Stimulated activated CD4-positive, alpha-beta T cell treated with anti-CD3 and anti-CD28 coated beads, Interleukin-12 subunit alpha, Interleukin-12 subunit beta, amount 100 ng/mL, for 24 hours (primary cell): ENCODE measurements around the gene TAS2R4.
A peak's percentile ranks its signal among the peaks of the same experiment; 100 is the strongest.
"Not testable (repeated sequence)": the region's sequence is repeated elsewhere in the genome, so short reads cannot be mapped to it uniquely, and the experiment has no call there.

ENCODE experiments used
- DNase-seq, 2 experiments: peaks; one replicate each; pipeline ENCODE4 v3.0.0-alpha.2; 2020; ENCODE audit warnings: low read depth in 2 of 2

Gene TAS2R4, protein sequence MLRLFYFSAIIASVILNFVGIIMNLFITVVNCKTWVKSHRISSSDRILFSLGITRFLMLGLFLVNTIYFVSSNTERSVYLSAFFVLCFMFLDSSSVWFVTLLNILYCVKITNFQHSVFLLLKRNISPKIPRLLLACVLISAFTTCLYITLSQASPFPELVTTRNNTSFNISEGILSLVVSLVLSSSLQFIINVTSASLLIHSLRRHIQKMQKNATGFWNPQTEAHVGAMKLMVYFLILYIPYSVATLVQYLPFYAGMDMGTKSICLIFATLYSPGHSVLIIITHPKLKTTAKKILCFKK

DNA sequence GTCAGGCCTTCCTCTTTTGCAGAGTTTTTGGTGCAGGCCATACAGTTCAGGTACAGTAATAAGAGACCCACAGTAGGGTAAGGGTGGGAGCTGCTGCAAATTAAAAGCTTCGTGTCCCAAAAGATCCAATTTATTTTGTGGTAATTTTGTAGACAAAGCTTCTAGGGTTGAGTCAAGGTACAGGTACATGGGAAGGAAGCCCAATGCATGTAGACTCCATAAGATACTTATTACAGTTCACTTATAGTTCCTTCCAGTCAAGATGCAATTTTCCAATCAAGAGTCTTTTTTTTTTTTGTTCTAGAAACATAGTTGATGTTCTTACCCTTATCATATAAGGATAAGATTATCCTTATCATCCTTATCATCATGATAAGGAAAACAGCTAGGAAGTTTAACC lies at the start of gene TAS2R4:
Gene TAS2R4, plus strand, starts transcription at position 301 of the 400 bp plus-strand sequence. CDS start 1,815 bp downstream, outside the sequence.
- DNase-seq = no peak

DNA sequence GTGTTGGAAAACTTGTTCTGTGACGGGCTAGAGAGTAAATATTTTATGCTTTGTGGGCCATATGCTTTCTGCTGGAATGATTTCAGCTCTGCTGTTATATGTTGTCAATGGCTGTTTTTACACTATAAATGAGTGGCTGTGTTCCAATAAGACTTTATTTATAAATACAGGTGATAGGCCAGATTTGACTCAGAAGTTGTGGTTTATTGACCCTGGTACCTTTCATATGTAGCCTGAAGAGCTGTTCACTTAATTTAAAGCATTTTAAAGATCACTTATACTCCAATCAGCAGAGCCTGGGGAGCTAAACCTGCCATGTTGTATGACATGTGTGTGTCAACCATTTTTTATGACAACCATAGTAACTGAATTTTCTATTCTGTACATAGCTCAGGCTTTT lies 47.5 kb upstream of the TAS2R4 start:
- DNase-seq = no peak

DNA sequence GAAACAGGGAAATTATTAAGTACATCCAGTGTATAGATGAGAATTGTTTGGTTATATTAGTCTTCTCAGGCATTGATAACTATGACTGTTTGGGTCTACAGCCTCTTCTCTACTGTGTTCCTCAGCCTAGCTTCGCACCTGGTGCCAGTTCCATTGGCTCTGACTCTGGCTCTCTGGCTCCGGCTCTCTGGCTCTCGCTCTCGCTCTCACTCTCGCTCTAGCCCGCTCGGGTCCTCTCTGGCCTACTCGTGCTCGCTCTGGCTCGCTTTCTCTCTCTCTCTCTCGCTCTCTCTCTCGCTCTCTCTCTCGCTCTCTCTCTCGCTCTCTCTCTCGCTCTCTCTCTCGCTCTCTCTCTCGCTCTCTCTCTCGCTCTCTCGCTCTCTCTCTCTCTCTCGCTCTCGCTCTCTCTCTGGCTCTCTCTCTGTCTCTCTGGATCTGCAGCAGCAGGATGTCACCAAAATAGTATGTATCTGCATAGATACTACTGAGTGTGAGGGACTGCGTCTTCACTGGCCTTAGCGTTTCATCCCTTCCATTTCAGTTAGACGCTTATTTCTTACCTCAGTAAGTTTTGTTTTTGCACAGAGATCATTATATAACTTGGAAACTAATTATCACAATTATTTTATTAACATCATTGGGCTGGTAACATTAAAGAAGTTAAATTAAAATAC lies 44.9 kb upstream of the TAS2R4 start:
- DNase-seq = no peak

DNA sequence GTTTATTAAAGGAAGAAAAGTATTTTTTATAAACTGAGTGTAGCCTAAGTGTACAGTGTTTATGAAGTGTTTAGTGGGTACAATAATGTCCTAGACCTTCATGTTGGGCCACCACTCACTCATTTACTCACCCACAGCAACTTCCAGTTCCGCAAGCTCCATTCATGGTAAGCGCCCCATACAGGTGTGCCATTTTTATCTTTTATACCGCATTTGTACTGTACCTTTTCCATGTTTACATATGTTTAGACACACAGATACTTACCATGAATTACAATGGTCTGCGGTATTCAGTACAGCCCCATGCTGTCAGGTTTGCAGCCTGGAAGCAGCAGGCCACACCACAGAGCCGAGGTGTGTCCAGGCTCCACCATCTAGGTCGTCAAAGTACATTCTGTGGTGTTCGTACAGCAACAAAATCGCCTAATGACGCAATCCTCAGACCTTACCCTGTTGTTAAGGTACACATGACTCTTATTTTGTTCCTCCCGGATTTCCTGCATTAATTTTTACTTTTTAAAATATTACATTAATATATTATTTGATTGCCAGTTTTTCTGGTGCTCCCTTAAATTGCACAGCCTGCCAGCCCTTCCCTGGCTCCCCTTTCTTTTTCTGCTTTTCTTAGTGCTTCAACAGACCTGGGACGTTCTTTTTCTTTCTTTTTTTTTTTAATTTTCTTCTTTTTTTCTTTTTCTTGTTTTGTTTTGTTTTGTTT lies 39.2 kb upstream of the TAS2R4 start:
- no peak for DNase-seq

DNA sequence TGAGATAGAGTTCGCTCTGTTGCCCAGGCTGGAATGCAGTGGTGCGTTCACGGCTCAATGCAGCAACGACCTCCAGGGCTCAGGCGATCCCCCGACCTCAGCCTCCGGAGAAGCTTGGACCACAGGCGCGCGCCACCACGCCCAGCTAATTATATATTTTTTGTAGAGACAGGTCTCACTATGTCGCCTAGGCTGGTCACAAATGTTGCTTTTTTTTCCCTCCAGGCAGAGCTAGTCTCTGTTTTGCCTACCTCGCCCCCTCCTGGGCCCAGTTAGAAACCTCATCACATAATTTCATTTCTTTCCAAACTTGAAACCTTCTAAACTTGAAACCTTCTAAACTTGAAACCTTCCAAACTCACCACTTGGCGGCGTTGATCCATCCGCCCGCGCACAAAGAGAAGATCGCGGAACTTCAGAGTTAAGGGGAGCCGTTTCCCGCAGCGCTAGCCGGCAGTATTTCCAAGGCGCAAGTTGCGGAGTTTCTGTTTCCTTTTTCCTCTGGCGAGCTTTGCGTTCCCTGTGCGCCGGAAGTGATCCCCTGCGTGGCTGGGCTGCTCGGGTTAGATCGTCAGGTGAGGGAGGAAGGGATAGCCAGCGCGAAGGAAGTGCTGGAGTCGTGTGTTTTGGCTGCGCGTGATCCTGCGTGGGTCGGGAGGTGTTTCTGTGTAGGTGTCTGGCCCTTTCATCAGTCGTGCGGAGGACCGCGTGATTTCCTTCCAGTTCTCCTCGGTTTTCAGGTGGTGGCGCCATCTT lies 38.5 kb upstream of the TAS2R4 start, which contains the start of gene SSBP1:
Gene SSBP1, plus strand, starts transcription at position 523 of the 756 bp plus-strand sequence. CDS start 809 bp downstream, outside the sequence.
- peak; percentile 83 to 87 for DNase-seq

DNA sequence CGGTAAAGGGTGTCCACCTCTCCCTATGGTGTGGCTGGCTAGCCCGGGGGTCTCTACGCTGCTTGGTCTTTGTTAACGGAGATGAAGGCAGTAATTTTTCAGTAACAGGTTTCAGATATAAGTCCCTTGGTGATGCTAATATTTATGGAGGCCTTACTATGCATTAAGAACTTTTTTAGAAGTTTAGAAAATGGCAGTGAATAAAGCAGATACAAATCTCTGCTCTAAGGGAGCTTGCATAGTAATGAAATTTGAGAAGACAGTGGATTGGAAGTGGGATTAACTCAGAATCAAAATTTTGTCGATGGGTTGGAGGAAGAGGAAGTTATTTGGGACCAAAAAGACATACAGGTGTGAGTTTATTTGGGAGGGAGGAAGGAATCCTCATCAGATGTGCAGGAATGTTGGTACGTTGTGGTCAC lies 37.9 kb upstream of the TAS2R4 start:
- DNase-seq = no peak

DNA sequence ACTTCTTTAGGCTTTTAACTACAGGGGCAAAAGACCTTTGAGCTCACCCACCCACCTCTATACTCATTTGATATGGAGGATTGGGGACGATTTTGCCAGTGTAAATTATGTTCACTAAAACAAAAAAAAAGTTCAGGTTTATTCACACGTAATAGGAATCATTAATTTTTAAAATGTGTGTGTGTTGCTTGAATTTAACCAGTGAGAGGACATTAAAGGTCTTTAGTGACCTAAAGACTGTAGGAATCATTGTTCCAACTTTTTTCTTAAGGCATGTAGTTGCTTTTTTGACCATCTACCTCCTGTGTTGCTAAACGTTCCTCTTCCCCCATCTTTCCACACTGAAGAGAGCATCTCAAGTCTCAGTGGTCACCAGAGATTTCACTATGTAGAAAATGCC lies 37.2 kb upstream of the TAS2R4 start:
- no peak for DNase-seq

DNA sequence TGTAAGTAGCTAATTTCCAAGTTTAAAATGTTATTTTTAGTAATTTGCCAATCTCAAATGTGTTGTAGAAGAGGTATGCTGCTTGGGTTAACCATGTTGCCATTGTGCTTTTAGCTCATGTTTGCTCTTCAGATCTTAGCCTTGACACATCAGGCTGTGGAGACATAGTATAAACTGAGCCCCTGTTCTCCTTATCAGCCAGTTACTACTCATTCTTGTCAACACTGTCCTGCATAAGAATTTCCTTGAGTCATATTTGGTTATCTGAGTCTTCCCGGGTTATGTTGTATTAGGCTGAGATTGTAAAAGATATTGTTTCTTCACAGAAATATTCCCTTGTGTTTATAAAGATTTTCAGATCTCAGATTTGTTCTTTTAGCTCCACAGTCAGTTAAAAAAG lies 34.2 kb upstream of the TAS2R4 start:
- no peak for DNase-seq

DNA sequence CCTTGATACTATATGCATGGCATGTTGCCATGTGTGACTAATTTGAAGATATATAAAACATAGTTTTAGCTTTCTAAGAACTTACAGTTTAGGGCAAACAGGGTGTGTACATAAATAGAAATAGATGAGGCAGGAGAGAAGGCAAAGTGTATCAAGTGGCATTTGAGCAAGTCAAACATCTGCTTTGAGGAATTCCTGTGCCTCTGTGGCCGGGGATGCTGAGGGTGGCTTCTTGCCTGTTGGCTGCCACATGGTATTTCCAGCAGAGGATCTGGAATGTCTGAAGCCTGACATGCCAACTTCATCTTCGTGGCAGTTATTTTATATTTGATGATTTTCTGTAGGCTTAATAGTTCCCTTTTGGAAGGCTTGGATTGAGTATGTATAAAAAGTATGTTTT lies 32.3 kb upstream of the TAS2R4 start:
- no peak for DNase-seq

DNA sequence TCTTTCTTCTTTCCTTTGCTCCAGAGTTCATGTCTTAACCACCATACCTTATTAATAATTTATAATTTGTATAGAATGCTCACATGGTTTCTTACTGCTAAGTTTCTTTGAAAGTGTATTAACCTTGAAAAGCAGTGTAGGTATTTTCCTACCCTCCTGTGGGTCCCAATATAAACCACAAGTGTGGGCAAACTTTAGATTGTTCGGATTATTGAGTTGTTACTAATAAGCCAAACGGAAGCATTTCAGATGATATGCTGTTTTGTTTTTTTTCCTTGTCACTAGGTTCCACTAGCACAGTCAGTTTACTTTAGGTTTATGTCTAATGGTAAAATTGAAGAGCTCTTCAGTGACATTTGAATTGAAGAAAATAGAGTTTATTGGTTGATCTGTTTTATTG lies 28.1 kb upstream of the TAS2R4 start:
- DNase-seq = no peak

DNA sequence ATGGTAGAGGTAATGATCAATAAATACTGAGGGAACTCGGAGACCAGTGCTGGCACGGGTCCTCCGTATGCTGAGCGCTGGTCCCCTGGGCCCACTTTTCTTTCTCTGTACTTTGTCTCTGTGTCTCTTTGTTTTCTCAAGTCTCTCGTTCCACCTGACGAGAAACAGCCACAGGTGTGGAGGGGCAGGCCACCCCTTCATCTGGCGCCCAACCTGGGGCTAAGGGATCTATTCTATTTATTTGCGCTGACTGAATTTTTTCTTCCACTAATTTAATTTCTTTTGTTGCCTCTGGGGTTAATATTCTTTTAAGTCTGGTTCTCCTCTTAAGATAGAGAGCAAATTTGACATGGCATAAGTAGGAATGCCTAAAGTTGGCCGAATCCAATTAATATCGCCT lies 24.6 kb upstream of the TAS2R4 start:
- DNase-seq = not testable (repeated sequence)

DNA sequence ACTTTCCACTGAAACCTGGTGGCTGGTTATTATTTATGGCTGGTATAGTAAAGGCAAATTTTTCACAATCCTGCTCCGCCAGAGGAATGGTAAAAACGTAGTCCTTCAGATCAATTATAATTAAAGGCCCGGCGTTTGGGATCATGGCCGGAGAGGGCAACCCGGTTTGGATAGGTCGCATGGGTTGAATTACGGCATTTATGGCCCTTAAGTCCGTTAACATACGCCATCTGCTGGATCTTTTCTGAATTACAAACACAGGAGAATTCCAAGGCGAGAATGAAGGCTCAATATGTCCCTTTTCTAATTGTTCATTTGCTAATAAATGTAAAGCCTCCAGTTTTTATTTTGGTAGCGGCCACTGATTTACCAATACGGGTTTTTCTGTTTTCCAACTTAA lies 23.8 kb upstream of the TAS2R4 start:
- DNase-seq = no peak

DNA sequence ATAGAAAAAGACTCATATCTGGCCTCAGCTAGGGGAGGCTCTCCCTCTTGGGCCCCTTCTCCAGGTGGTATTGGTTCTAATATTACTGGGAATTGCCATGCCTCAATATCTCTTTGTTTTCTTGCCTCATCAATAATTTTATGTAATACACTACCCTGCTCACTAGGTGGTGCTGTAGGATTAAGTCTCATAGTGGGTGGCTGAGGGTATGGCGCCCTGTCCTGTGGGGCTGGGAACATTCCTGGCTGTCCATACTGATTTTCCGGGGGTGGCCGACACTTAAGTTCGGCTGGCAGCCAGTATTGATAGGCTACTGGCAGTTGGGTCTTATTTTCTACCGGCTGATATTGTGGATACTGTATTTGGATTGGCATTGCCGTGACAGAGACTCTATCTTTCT lies 21.5 kb upstream of the TAS2R4 start:
- no peak for DNase-seq

DNA sequence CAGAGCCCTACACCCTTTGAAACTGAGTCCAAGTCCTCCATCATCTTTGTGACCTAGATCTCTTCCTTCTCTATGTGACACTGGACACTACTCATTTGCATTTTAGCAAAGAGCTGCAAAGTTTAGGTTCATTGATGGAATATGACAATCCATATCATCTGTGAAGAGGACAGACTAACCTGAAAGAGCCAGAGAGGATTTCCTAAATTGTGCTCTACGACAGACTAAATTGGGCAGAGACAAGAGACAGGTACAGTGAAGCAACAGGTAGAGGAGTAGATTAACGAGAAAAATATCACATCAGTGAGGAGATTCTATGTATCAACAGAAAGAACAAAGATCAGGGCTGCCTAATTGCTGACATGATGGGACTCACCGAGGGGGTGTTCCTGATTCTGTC lies 12.7 kb upstream of the TAS2R4 start, which contains the start of gene TAS2R3:
Gene TAS2R3, plus strand, starts transcription at position 301 of the 400 bp plus-strand sequence. Its CDS starts 62 bp downstream, at position 363.
- no peak for DNase-seq

DNA sequence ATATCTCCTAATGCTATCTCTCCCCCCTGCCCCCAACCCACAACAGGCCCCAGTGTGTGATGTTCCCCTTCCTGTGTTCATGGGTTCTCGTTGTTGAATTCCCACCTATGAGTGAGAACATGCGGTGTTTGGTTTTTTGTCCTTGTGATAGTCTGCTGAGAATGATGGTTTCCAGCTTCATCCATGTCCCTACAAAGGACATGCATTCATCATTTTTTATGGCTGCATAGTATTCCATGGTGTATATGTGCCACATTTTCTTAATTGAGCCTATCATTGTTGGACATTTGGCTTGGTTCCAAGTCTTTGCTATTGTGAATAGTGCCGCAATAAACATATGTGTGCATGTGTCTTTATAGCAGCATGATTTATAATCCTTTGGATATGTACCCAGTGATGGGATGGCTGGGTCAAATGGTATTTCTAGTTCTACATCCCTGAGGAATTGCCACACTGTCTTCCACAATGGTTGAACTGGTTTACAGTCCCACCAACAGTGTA lies 6.3 kb upstream of the TAS2R4 start:
- DNase-seq = not testable (repeated sequence)

DNA sequence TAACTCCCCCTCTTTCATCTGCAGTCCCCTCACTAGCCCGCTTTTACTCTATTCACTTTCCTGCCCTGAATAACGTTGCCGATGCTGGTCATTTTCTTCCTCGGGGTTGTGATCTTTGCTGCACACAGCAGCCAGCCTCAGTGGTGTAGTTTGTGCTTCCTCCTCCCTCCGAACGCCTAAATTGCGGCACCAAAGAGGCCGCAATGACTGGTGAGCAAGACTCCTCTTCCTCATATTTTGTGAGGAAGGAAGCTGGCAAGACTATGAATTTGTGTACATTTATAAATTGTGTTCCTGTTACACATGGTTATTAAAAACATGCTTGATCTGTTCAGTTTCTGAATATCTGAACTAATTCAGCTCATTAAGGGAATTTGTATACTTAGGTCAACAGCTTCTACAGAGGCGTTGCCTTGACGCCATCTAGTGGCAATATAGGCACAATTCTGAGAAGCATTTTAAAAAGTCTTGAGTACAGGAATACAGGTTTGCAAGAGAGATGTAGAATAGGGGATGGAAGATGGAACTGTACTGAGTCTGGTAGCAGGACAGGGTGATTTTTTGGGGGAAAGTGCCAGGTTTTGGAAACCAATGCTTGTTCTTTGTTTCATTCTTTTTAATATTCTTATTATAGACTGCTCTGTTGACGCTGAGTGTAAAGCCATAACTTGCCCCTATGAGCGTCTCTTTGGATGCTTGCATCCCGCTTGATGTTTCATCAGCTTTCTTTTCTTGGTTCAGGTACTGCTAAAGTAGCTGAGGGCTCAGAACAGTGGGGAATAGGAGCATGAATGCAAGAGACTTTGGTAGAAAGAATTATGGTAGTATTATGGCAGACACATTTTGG lies 9.5 kb downstream of the TAS2R4 start:
- DNase-seq = no peak

DNA sequence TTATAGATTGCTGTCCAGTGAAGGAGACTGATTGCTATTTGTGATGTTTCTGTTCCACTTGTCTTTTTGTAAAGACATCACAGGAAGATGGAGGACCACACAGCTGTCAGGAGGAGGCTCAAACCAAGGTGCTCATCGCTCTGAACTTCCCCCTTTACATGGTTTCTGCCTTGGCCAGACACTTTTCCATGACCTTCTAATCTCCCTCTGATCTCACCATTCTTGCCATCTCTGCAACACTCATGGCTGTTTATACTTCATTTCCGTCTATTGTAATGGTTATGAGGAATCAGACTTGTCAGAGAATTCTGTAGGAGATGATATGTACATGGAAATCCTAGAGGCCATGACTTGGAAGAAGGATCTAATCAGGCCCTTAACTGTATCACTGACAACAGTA lies 11.8 kb downstream of the TAS2R4 start:
- DNase-seq = no peak

DNA sequence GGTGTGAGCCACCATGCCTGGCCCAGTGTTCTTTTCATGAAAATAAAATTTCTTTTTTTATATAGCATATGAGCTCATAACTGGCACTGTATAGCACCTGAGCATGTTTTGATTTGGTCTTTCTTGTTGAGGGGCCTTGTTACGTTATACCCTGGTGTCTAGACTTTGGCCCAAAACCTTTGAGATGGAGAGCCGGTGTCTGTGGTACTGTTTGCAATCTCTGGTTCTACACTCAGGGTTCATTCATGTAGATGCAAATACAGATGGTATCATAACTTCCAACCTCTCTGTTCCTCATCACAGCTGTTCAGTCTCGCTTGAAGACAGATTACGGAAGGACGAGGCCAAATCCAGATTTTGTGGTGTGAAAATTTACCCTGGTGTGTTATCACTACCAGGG lies 13.4 kb downstream of the TAS2R4 start, which contains the start of gene TAS2R5:
Gene TAS2R5, plus strand, starts transcription at position 301 of the 400 bp plus-strand sequence. CDS start 145 bp downstream, outside the sequence.
- DNase-seq = no peak

DNA sequence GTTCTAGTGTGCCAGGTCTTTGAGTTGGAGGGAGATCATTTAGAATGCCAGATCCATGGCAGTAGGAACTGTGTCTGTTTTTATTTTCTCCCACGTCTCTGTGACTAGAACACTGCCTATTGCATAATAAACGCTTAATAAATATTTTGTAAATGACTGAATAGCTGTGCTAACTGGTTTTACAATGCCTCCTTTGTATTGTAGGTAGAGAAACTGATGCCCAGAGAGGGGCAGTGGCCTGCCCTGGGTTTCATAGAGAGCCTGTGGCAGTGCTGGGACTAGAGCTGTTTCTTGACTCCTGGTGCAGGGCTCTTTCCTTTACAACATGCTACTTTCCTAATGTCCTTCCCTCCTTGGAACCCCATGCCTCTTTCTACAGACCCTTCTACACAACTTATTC lies 16.1 kb downstream of the TAS2R4 start:
- no peak for DNase-seq

DNA sequence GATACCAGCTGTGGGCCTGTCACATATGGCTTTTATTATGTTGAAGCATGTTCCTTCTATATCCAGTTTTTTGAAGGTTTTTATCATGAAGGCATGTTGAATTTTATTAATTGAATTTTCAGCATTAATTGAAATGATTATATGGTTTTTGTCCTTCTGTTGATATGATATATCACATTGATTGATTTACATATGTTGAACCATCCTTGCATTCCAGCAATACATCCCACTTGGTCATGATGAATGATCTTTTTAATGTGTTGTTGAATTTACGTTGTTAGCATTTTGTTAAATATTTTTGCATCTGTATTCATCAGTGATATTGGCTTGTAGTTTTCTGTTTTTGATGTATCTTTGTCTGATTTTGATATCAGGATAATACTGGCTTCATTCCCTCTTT lies 43.6 kb downstream of the TAS2R4 start:
- no peak for DNase-seq

DNA sequence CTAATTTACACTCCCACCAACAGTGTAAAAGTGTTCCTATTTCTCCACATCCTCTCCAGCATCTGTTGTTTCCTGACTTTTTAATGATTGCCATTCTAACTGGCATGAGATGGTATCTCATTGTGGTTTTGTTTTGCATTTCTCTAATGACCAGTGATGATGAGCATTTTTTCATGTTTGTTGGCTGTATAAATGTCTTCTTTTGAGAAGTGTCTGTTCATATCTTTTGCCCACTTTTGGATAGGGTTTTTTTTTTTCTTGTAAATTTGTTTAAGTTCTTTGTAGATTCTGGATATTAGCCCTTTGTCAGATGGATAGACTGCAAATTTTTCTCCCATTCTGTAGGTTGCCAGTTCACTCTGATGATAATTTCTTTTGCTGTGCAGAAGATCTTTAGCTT lies 46.0 kb downstream of the TAS2R4 start:
- not testable (repeated sequence) for DNase-seq
